Measurements from ENCODE around the gene MED22.
A peak's percentile ranks its signal among the peaks of the same experiment; 100 is the strongest.
"Not testable (repeated sequence)": the region's sequence is repeated elsewhere in the genome, so short reads cannot be mapped to it uniquely, and the experiment has no call there.

Gene MED22

DNA sequence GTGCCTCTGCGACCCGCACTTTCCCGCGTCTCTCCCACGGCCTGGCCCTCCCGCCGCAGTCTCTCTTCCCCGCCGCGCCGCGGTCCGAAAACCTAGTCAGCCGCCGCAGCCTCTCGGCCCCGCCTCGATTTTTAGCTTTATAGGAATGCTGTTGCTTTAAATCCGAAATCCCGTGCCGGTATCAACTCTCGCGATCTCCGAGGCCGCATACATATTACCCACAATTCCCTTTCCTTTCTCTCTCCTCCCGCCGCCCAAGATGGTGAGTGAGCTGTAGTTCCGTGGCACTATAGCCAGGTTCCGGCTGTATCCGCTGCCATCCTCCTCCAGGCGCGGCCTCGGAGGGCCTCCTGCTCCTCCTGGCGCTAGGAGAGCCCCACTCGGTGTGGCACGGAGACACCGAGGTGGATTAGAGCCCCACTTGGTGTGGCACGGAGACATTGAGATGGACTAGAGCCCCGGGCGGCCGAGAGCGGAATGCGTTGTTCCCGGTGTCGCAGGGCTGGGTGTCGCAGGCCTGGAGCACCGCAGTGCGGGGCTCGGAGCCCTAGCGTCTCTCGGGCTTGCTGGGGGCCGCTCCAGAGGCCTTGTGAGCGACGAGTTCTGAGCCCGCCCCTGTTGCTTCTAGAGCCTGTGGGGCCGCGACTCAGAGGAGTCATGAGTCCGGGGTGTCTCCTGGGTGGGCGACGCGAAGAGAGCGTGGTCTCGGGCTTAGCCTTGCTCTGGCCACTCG lies at the start of gene MED22, which contains the start of gene RPL7A:
MED22 (minus strand) TSS at position 147 of the 733 bp plus-strand sequence. CDS start 1,469 bp downstream, outside the sequence.
RPL7A (plus strand) TSS at position 234 of the 733 bp plus-strand sequence; CDS start at position 260, 26 bp downstream.
- DNase-seq = peak; percentile 95

DNA sequence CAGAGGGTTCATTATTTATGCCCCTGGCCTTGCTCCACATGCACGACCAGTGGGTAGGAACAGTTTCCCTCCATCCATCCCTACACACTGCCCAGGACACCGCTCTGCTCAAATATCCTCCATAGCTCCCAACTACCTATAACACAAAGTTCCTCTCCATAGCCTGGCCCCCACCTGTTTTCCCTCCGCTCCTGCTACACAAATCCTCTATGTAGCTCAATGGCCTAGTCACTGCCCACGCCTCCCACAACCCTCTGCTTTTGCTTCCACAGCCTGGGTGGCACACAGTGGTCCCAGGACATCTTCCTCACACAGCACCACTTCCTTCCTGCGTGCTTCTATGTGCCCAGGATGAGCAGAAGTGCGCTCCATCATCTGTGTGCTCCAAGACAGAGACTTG lies 49.4 kb upstream of the MED22 start:
- no peak for DNase-seq

DNA sequence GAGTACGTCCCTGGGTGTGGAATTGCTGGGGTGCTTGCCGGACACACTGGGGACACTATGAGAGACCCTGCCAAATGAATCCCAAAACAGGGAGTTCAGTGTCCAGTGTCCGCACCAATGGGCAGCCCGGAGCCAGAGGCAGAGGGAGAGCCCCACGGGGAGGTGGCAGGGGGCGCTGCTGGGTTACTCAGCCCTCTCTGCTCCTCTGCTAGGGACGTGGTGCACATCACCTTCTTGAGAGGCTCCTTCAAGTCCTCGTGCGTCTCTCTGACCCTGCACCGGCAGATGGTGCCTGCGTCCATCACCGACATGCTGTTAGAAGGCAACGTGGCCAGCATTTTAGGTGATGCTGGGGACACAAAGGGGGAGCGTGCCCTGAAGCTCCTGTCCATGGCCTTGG lies 49.0 kb upstream of the MED22 start:
- DNase-seq = no peak

DNA sequence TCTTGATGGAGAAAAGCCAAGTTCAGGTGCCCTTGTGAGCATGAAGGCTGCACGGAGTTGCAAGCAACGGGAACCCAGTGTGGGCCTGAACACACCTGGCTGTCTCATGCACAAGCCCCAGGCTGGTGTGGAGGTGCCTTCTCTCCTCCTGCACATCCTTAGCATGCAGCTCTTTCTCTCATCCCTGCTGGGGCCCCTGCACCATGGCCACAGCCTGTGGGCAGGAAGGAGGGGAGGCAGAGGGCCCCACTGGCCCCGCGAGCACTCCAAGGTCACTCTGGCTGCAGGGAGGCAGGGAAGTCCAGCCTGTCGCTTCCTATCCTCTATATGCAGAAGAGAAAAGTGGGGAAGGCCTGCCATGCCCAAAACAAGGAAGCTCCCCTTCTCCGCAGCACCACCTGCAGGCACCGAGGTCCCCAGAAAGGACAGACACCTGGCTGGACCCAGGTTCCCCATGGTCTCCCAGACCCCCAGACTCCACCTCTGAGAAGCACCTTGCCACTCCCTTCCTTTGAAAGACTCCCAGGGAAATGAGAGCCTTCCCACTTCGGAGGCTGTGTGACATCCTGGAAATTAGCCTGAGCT lies 46.8 kb upstream of the MED22 start:
- DNase-seq = no peak

DNA sequence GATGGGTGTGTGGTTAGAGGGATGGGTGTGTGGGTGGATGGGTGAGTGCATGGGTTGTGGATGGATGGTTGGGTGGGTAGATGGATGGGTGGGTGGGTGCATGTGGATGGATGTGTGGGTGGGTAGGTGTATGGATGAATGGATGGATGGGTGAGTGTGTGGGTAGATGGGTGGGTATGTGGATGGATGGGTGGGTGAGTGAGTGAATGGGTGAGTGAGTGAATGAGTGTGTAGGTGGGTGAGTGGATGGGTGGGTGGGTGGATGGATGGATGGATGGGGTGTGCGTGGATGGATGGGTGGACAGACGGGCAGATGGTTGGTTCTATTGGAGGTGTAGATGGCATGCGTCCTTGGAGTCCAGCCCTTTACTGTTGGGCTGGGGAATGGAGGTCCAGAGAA lies 45.5 kb upstream of the MED22 start:
- no peak for DNase-seq

DNA sequence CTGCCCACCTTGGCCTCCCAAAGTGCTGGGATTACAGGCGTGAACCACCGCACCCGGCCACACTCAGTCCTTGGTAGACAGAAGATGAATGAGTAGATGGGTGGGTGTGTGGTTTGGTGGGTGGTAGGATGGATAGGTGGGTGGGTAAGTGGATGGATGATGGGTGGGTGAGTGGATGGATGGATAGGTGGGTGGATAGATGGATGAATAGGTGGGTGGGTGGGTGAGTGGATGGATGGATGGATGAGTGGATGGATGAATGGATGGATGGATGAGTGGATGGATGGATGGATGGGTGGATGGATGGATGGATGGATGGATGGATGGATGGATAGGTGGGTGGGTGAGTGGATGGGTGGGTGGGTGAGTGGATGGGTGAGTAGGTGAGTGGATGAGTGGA lies 44.4 kb upstream of the MED22 start:
- DNase-seq = not testable (repeated sequence)

DNA sequence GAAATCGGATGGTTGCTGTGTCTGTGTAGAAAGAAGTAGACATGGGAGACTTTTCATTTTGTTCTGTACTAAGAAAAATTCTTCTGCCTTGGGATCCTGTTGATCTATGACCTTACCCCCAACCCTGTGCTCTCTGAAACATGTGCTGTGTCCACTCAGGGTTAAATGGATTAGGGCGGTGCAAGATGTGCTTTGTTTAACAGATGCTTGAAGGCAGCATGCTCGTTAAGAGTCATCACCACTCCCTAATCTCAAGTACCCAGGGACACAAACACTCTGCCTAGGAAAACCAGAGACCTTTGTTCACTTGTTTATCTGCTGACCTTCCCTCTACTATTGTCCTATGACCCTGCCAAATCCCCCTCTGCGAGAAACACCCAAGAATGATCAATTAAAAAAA lies 43.5 kb upstream of the MED22 start:
- DNase-seq = not testable (repeated sequence)

DNA sequence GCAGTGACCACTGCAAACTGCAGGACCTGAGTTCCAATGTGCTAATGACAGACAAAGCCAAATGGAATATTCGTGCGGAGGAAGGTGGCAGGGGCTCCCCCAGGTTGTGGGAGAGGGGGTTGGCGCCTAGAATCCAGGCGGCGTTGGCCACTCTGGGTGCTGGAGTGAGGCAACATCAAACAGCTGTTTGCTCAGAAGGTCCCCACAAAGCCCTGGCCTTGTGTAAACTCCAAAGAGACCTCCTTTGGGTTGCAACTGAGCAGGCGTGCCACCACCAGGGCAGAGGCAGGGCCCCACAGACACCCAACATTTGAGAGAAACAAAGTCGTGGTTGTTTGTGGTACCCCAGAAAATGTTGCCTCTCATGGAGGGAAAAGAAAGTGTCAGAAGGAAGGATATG lies 42.8 kb upstream of the MED22 start:
- DNase-seq = no peak

DNA sequence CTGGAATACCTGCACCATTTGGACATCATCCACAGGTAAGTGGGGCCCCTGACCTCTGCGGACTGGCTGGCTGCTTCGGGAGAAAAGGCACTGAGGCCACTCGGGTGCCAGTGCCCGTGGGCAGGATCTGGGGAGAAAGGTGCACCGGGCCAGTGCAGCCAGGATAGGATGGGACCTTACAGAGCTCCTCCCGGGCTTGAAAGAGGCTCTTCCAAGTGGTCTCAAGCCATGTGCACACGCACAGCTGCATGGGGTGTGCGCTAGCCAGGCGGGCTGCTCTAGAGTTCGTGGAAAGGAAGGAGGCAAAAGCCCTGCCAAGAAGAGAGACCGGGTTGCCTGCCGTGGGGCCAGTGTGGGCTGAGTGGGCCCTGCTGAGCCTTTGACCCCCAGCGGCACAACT lies 41.6 kb upstream of the MED22 start:
- DNase-seq = no peak

DNA sequence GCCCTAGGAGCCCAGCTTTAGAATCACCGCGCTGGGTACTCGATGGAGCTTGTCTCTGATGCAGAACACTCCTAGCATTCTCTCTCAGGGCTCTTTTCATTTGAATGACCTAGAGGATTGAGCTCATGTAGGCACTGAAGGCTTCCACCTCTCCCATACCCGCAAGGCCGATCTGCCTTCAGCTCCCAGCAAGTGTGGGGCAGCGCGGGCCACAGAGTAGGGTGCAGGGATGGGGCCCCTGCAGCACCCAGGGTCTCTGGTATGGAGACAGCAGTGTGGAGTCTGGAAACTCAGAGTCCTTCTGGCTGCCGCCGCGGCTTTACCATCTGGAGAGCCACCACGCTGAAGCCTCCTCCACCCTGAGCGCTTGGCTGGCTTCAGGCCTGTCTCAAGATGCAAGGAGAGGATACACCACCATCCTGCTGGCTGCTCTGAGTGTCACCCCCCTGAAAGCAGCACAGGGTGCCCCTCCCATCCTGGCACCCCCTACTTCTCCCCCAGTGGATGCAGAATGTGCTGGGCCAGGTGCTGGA lies 41.2 kb upstream of the MED22 start:
- no peak for DNase-seq

DNA sequence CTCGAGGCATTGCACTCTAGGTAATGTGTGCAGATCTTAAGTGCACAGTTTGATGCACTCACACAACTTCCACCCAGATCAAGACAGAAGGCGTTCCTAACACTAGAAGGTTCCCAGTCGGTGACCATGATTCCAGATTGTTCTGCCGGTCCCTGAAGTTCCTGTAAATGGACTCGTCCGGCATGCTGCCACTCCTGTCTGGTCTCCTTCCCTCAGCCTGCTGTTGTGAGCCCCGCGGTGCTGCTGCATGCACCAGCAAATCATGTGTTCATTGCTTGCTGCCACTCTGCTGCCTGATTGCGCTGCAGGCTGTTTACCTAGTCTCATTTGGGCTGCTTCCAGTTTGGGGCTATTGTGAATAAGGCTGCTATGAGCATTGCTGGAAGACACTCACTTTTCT lies 39.7 kb upstream of the MED22 start:
- DNase-seq = no peak

DNA sequence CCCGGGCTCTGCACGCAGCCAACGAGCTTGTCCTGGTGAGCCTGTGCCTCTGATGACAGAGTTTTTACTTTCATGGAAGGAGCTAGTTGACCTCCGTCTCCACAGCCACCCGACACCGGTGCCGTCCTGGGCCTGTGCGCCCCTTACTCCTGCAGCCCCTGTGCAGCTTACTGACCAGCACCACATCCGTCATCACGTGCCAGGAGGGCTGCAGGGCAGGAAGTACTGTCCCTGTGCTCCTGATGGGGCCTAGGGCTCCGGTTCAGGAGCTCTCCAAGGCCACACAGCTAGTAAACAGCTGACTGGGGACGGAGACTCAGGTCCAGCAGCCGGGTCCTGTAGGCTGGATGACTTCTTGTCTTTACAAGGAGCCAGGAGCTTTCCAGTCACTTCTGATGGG lies 38.4 kb upstream of the MED22 start:
- DNase-seq = no peak

DNA sequence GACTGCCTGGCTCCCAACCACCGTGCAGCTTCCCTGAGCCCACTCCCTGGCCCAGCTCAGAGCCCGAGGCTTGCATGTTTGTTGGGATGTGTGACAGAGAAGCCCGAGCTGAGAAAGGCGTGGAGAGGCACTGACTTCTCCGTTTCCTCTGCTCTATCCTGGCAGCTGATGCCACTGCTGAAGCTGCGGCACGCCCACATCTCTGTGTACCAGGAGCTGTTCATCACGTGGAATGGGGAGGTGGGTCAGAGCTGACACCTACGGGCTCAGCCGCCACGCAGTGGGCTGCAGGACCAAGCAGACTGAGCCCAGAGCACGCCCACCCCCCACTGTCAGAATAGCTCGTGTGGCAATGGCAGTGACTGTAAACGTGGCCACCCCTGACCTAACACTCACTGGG lies 37.5 kb upstream of the MED22 start:
- DNase-seq = no peak

DNA sequence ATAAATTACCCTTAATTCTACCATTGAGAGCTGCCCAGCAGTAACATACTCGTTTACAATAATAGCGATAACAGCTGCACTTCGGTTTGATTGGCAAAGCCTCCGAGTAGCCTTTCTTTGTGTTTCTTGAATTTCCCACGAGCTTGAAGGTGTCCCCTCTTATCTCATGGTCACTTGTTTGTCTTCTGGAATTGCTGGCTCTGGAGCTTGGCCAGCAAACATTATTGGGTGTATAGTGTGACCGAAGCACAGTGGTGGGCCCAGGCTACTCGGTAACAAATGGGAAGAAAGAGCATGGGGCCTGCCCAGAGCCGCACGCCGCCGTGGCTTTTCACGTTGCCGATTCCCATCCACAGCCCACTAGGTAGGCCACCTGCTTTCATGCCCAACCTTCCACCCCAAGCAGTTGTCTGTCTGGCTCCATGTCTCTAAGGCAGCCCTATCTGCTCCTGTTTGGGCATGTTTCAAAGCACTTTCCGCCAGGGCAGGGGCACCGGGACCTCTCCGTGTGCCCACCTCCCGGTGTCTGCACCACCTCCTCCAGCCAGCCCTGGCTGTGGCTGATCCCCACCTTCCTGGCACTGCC lies 36.9 kb upstream of the MED22 start:
- DNase-seq = no peak

DNA sequence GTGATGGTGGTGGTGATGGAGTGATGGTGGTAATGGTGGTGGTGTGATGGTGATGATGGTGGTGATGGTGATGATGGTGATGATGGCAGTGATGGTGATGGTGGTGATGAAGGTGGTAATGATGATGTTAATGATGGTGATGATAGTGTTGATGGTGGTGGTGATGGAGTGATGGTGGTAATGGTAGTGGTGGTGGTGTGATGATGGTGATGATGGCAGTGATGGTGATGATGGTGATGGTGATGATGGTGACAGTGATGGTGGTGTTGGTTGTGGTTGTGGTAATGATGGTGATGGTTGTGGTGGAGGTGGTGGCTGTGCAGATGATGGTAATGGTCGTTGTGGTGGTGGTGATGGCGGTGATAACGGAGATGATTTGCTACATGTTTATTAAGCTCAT lies 35.5 kb upstream of the MED22 start:
- DNase-seq = no peak

DNA sequence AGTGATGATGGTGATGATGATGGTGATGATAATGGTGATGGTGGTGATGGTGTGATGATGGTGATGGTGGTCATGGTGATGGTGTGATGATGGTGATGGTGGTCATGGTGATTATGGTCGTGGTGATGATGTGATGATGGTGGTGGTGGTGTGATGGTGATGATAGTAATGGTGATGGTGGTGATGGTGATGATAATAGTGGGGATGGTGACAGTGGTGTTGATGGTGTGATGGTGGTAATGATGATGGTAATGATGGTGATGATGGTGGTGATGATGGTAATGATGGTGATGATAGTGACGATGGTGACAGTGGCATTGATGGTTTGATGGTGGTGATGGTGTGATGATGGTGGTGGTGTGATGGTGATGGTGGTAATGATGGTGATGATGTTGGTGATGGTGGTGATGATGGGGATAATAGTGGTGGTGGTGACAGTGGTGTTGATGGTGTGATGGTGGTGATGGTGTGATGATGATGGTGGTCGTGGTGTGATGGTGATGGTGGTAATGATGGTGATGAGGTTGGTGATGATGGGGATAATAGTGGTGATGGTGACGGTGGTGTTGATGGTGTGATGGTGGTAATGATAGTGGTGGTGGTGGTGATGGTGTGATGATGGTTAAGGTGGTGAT lies 34.7 kb upstream of the MED22 start:
- no peak for DNase-seq

DNA sequence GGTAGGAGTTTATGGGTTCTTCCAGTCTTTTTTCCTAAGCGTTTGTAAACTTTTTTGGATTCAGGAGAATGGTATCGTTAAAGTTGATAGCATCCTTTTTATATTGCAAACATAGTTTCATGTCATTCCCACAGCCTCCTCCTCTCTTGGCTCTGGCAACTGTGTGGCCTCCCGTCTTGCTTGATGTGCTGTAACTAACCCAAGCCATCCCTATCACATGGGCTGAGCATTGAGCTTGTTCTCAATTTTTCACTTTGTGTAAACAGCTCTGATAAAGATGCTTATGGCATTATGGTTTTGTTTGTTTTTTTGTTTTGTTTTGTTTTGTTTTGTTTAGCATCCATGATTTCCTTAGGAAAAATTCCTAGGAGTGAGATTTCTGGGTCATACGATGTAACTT lies 32.8 kb upstream of the MED22 start:
- DNase-seq = no peak

DNA sequence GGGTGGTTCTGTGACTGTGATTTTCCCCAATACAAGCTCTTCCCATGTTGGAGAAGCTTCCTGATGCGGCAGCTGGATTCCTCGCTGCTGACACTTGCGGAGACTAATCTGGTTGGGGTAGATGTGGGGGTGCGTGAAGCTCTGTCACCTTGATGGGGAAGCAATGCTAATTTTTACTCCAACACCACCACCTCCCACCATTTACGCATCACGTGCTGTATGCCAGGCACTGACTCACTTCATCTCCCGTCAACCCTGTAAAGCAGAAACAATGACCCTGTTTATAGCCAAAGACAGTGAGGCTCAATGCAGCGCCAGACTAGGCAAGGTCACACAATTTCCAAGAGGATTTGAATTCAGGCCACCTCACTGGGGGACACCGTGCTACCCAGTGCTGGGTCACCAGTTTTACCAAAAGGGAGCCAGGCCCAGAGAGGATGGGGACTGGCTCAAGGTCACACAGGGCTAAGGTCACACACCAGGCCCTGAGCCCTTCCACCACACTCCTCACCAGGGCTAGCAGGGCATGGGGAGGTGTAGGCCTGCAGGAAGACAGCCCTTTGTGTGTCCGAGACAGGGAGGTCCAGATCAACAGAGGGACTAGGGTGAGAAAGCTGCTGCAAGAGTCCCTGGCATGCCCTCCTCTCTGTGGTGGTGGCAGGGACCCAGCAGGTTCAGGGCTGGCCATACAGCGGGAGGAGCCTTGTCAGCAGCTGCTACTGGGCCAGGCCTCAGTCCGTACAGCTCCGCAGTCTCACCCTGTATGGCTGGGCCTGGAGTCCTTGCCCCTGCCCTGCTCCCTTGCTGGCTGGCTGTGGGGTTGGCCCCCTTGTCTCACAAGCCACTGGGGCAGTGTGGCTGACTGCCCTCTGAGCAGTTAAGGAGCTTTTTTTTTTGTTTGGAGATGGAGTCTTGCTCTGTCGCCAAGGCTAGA lies 31.5 kb upstream of the MED22 start:
- DNase-seq = no peak

DNA sequence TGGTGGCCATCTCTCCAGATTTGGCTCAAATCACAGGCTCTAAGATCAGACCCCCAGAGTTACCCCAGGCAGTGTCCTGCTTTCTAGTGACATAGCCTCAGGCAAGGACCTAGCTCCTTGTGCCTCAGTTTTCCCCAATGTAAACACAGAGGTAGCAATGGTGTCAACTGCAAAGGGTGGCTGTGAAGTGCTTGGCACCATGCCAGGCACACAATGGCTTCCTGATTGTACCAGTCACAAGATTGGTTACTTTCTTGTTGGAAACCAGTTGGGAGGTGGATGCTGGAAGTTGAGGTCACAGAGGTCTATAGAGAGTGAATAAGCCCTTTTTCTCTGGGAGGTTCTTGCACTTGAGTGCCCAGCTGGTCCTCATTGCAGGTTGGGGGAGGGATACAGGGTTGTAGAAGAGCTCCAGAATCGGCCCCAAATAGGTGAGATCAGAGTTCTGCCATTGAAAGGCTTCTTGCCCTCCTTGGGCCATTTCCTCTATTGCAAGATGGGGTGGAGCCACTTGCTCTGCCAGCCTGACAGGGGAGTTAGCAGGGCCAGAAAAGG lies 30.6 kb upstream of the MED22 start:
- DNase-seq = no peak

DNA sequence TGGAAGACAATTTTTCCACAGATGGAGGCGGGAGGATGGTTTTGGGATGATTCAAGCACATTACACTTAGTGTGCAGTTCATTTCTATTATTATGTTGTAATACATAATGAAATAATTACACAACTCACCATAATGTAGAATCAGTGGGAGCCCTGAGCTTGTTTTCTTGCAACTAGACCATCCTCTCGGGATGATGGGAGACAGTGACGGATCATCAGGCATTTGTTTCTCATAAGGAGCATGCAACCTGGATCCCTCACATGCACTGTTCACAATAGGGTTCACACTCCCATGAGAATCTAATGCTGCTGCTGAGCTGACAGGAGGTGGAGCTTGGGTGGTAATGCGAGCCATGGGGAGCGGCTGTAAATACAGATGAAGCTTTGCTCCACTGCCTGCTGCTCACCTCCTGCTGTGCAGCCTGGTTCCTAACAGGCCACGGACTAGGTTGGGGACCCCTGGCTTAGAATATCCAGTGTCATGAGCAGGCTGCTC lies 29.8 kb upstream of the MED22 start:
- DNase-seq = no peak

DNA sequence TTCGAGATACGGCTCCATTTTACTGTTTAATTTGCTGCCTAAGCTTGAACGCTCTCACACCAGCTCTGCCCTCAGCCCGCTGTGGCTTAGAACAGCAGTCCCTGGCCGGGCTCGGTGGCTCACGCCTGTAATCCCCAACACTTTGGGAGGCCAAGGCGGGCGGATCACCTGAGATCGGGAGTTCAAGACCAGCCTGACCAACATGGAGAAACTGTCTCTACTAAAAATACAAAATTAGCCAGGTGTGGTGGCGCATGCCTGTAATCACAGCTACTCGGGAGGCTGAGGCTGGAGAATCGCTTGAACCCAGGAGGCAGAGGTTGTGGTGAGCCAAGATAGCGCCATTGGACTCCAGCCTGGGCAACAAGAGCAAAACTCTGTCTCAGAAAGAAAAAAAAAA lies 29.3 kb upstream of the MED22 start:
- DNase-seq = not testable (repeated sequence)

Data from CD4-positive, alpha-beta T cell treated with Interleukin-12 subunit alpha and Interleukin-12 subunit beta, for 1 hour (primary cell).